Measurements from ENCODE around the gene DCAKD. TPM values are rescaled to one million over a fixed set of nuclear protein-coding genes. Genes with fewer than 3 reads are reported as not detected.

Gene DCAKD
- total RNA-seq, 1 experiment from 2014 or later: 15.1 TPM

- Mint-ChIP-seq H3K4me3 (ENCODE audit: unreplicated experiment) (no peak overlapping the region), H3K36me3 (ENCODE audit: insufficient read depth, unreplicated experiment) (no peaks in the 10 kb centered on the region), H3K27ac (ENCODE audit: unreplicated experiment) (no peak overlapping the region), H3K27me3 (ENCODE audit: insufficient read depth, unreplicated experiment) (no peaks in the 10 kb centered on the region), H3K9me3 (ENCODE audit: unreplicated experiment) (no peaks in the 10 kb centered on the region), H3K4me1 (ENCODE audit: low read depth, unreplicated experiment) (no peaks in the 10 kb centered on the region)
- DNase-seq: no peak
- H3K36me3 ChIP-seq (ENCODE audit: control insufficient read depth, insufficient read depth, low read length): no peaks in the 10 kb centered on the region; the same call in 1 of the 2 replicates
- intact Hi-C loops (cut with micrococcal nuclease; ENCODE audit: unreplicated experiment): no loop called here
- no peaks in the 10 kb centered on the region for H3K27me3 ChIP-seq (replicated peaks; ENCODE audit: control insufficient read depth, insufficient read depth, low read length)
- POLR2A ChIA-PET: no interaction called here
- peaks cover 5% of the 10 kb centered on the region; the same call in 1 of the 2 replicates for H3K4me1 ChIP-seq
- no peak overlapping the region for H3K4me3 ChIP-seq (ENCODE audit: low read depth, low read length)
- CTCF ChIA-PET: interaction anchor here (0.6 kb wide), 2 partner anchors 17 to 301 kb away, joined by 3 read pairs; no protein-coding TSS in a partner anchor
- no peaks in the 10 kb centered on the region for H3K9me3 ChIP-seq
- BruUV-seq (replicated peaks): no TSS peak
- TF ChIP-seq CTCF (IDR thresholded peaks at IDR 0.05; ENCODE audit: insufficient read depth in 1 of 2, low read depth in 1 of 2, low read length in 1 of 2, severe bottlenecking in 1 of 2, unreplicated experiment in 1 of 2): no peak
Measured at GRCh38 chr17:45034599-45034998, 16.8 kb downstream of the DCAKD start.

GRCh38 chr17:45032174-45032541 lies 19.3 kb downstream of the DCAKD start:
- Mint-ChIP-seq H3K4me3 (ENCODE audit: unreplicated experiment) (no peak overlapping the region), H3K27ac (ENCODE audit: unreplicated experiment) (no peak overlapping the region), H3K27me3 (ENCODE audit: insufficient read depth, unreplicated experiment) (no peaks in the 10 kb centered on the region), H3K36me3 (ENCODE audit: insufficient read depth, unreplicated experiment) (no peaks in the 10 kb centered on the region), H3K9me3 (ENCODE audit: unreplicated experiment) (no peaks in the 10 kb centered on the region), H3K4me1 (ENCODE audit: low read depth, unreplicated experiment) (no peaks in the 10 kb centered on the region)
- Histone ChIP-seq H3K9me3 (no peaks in the 10 kb centered on the region), H3K4me3 (ENCODE audit: low read depth, low read length) (no peak overlapping the region), H3K4me1 (no peaks in the 10 kb centered on the region), H3K27me3 (replicated peaks; ENCODE audit: control insufficient read depth, insufficient read depth, low read length) (no peaks in the 10 kb centered on the region), H3K36me3 (ENCODE audit: control insufficient read depth, insufficient read depth, low read length) (no peaks in the 10 kb centered on the region; the same call in none of the 2 replicates)
- no TSS peak for BruUV-seq (replicated peaks)
- CTCF ChIA-PET: interaction anchor here (0.9 to 1.4 kb wide), 2 partner anchors 10 to 11 kb away, joined by 3 to 4 read pairs; no protein-coding TSS in a partner anchor
- intact Hi-C loops (cut with micrococcal nuclease; ENCODE audit: unreplicated experiment): no loop called here
- TF ChIP-seq CTCF (IDR thresholded peaks at IDR 0.05; ENCODE audit: insufficient read depth in 1 of 2, low read depth in 1 of 2, low read length in 1 of 2, severe bottlenecking in 1 of 2, unreplicated experiment in 1 of 2): no peak
- DNase-seq: no peak
- POLR2A ChIA-PET: no interaction called here

- no peaks in the 10 kb centered on the region for H3K27me3 Mint-ChIP-seq (ENCODE audit: insufficient read depth, unreplicated experiment)
- no peaks in the 10 kb centered on the region; the same call in none of the 2 replicates for H3K36me3 ChIP-seq (ENCODE audit: control insufficient read depth, insufficient read depth, low read length)
- no peaks in the 10 kb centered on the region for H3K36me3 Mint-ChIP-seq (ENCODE audit: insufficient read depth, unreplicated experiment)
- intact Hi-C loops (cut with micrococcal nuclease; ENCODE audit: unreplicated experiment): no loop called here
- DNase-seq: no peak
- H3K4me1 ChIP-seq: no peaks in the 10 kb centered on the region
- CTCF ChIA-PET: interaction anchor here (0.9 to 1.4 kb wide), 2 partner anchors 9 to 10 kb away, joined by 3 to 4 read pairs; no protein-coding TSS in a partner anchor
- H3K4me3 Mint-ChIP-seq (ENCODE audit: unreplicated experiment): no peak overlapping the region
- H3K4me3 ChIP-seq (ENCODE audit: low read depth, low read length): no peak overlapping the region
- POLR2A ChIA-PET: no interaction called here
- H3K27ac Mint-ChIP-seq (ENCODE audit: unreplicated experiment): no peak overlapping the region
- no peaks in the 10 kb centered on the region for H3K4me1 Mint-ChIP-seq (ENCODE audit: low read depth, unreplicated experiment)
- no peak for TF ChIP-seq CTCF (IDR thresholded peaks at IDR 0.05; ENCODE audit: insufficient read depth in 1 of 2, low read depth in 1 of 2, low read length in 1 of 2, severe bottlenecking in 1 of 2, unreplicated experiment in 1 of 2)
- H3K9me3 Mint-ChIP-seq (ENCODE audit: unreplicated experiment): no peaks in the 10 kb centered on the region
- no peaks in the 10 kb centered on the region for H3K9me3 ChIP-seq
- no peaks in the 10 kb centered on the region for H3K27me3 ChIP-seq (replicated peaks; ENCODE audit: control insufficient read depth, insufficient read depth, low read length)
- no TSS peak for BruUV-seq (replicated peaks)
Measured at GRCh38 chr17:45031231-45032173, 19.9 kb downstream of the DCAKD start.

All from Caco-2 (cell line).